GM12873 (cell line): ENCODE measurements around the gene SLC30A4.

Experiments used
- TF ChIP-seq, protein P1 (sequence below): IDR thresholded peaks from 2 replicates; pipeline ENCODE4 v1.5.1; 2012; ENCODE audit warnings: low read depth, mild to moderate bottlenecking, moderate library complexity, low read length, control low read depth; ENCODE audit not compliant: insufficient read depth; ENCODE audit errors: missing control alignments

The SLC30A4 gene

DNA sequence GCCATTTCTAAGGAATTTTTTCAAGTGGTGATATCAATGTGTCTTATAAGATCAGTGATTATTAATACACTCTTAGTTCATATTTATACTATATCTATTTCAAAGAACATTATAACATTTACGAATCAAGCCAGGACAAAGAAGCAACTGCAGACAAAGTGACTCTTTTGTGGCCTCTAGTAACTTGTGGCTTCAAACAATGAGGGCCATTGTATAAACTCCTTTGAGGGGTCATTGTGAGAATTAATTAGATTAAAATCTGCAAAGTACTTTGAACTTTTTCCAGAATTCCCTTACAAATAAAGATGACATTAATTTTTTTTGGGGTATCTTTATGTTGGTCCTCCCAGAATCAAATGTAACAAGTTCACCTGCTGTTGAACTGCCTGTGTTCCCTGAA is 12.3 kb upstream of the SLC30A4 start:
- TF ChIP-seq, protein P1, sequence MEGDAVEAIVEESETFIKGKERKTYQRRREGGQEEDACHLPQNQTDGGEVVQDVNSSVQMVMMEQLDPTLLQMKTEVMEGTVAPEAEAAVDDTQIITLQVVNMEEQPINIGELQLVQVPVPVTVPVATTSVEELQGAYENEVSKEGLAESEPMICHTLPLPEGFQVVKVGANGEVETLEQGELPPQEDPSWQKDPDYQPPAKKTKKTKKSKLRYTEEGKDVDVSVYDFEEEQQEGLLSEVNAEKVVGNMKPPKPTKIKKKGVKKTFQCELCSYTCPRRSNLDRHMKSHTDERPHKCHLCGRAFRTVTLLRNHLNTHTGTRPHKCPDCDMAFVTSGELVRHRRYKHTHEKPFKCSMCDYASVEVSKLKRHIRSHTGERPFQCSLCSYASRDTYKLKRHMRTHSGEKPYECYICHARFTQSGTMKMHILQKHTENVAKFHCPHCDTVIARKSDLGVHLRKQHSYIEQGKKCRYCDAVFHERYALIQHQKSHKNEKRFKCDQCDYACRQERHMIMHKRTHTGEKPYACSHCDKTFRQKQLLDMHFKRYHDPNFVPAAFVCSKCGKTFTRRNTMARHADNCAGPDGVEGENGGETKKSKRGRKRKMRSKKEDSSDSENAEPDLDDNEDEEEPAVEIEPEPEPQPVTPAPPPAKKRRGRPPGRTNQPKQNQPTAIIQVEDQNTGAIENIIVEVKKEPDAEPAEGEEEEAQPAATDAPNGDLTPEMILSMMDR, result no peak

DNA sequence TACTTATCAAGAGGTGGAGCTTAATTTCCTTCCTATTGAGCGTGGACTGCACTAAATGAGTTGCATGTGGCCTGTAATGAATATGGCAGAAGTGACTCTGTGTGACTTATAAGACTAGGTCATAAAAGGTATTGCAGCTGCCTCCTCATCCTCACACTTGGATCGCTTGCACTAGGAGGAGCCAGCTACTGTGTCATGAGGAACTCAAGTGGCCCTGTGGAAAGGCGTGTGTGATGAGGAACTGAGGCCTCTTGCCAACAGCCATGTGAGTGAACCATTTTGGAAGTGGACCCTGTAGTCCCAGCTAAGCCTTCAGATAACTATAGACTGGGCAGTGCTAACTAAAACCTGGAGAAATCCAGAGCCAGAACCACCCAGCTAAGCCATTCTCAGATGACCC is 7.1 kb upstream of the SLC30A4 start:
- TF ChIP-seq, protein P1, result no peak

DNA sequence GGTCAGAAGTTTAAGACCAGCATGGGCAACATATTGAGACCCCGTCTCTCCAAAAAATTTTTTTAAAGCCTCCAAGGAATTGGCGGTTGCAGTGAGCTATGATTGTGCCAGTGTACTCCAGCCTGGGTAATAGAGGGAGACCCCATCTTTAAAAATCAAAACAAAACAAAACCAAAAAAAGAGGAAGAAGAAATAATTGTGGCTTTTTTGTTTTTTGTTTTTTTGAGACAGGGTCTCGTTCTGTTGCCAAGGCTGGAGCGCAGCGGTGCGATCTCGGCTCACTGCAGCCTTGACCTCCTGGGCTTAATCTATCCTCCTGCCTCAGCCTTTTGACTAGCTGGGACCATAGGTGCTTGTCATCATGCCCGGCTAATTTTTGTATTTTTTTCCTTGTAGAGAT is 4.5 kb upstream of the SLC30A4 start:
- TF ChIP-seq, protein P1, result no peak

DNA sequence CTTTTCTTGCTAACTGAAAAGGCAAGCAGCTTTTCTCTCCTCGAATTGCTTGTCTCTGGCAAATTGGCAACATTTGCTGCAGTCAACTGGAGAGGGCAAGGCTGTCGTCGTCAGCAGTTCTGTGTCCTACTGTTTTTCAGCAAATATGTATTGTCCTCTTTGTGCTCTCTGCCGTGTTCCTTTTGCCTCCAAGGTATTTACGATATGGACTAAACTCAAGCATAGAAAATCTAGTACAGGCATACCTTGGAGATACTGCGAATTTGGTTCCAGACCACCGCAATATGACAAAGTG is 558 bp upstream of the SLC30A4 start:
- TF ChIP-seq, protein P1, result no peak

DNA sequence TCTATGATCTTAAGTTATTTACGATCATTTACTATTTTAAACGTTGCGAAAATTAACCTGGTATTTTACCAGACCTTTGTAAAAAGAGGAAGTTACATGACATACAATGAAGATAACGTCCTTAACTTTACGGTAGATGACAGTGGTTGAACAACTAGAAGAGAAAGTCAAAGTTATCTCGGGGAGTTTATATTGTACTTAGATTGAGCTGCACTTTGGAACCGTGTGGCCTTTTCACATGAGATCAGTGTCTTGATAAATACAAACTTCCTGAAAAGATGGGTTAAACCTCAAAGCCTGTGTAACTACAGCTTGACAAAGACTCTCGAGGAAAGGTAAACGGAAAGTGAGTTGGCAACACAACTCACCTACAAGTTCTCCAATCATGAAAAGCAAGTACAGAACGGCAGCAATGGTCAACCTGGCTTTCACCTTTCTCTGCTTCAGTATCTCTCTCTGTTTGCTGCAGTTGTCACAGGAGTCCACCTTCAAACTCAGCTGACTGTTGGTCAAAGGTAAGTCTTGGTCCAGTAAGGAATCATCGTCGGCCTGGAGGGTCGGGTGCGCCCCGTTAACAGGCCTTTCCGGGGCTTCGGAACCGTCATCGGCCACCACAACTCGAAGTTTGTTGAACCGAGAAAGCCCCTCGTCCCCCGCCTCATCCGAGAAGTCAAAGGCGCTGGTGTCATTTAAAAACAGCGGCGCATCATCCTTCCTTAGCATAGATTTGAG is 793 bp downstream of the SLC30A4 start:
- TF ChIP-seq, protein P1, result no peak

DNA sequence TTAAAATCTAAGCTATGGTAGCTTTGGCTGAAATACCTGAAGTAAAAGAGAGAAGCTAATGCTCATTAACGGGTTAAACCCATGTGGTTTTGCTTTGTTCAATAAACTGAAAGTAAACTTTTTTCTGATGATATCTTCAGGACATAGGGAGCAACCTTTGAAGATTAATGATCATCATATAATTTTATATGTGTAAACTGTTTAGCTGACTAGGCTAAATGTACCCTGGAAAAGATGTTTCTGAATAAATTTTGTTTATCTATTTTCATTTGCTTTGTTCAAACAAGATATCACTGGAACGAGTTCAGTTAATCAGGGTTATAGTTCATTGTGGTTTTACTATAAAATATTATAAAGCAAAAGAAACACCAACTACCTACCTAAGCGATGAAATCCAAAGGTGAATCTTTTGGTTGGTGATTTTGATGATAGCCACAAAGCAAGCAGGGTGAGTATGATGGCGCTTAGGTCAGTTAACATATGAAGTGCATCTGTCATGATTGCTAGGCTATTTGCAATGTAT is 11.7 kb downstream of the SLC30A4 start:
- TF ChIP-seq, protein P1, result no peak

DNA sequence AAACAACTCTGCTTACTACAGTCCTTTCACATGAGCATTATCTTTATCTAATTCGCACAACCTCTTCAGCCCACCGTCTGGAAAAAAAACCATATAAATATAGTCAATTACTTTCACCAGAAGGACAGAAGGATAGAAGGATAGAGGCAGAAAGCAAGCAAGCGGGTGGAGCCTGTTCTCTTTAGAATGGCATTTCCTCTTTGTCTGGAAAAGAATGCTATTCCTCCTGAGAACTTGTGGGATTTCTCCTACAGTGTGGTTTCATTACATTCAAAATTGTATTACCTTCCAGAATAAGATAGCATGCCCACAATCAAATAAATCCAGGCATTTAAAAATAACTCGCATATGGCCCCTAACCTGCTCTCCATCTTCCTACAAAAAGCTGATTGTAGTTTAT is 23.1 kb downstream of the SLC30A4 start:
- TF ChIP-seq, protein P1, result no peak
